Measurements from ENCODE around the gene ATAD2B.
"Not testable (repeated sequence)": the region's sequence is repeated elsewhere in the genome, so short reads cannot be mapped to it uniquely, and the experiment has no call there.

ATAD2B gene

GRCh38 chr2:23926750-23927571 lies at the start of gene ATAD2B:
Gene ATAD2B (minus strand): TSS chr2:23927123. CDS start chr2:23926770, 353 bp downstream.
- Histone ChIP-seq H3K36me3 (ENCODE audit: low read depth) (no peaks in the 10 kb centered on the region), H3K4me3 (ENCODE audit: severe bottlenecking) (peak within 1 kb of the TSS; percentile 80), H3K27me3 (ENCODE audit: insufficient read depth, poor library complexity, severe bottlenecking) (no peaks in the 10 kb centered on the region), H3K27ac (ENCODE audit: poor library complexity, severe bottlenecking) (peak within 1 kb of the TSS; percentile 73), H3K9me3 (ENCODE audit: severe bottlenecking) (no peaks in the 10 kb centered on the region), H3K4me1 (ENCODE audit: insufficient read depth, poor library complexity, severe bottlenecking) (peaks cover 7% of the 10 kb centered on the region)
- ATAC-seq (ENCODE audit: low read depth) (peak; percentile 83), DNase-seq (ENCODE audit: low spot score) (peak; percentile 84)
- TF ChIP-seq CTCF (IDR thresholded peaks at IDR 0.05; ENCODE audit: poor library complexity, severe bottlenecking): peak; percentile 94

GRCh38 chr2:23967846-23968245 lies 40.9 kb upstream of the ATAD2B start:
- Histone ChIP-seq H3K27ac (ENCODE audit: poor library complexity, severe bottlenecking) (no peak overlapping the region), H3K27me3 (ENCODE audit: insufficient read depth, poor library complexity, severe bottlenecking) (no peaks in the 10 kb centered on the region), H3K4me3 (ENCODE audit: severe bottlenecking) (no peak overlapping the region), H3K4me1 (ENCODE audit: insufficient read depth, poor library complexity, severe bottlenecking) (no peaks in the 10 kb centered on the region), H3K36me3 (ENCODE audit: low read depth) (peaks cover 4% of the 10 kb centered on the region; the same call in 1 of the 2 replicates), H3K9me3 (ENCODE audit: severe bottlenecking) (no peaks in the 10 kb centered on the region)
- DNase-seq (ENCODE audit: low spot score) (no peak), ATAC-seq (ENCODE audit: low read depth) (no peak)
- TF ChIP-seq CTCF (IDR thresholded peaks at IDR 0.05; ENCODE audit: poor library complexity, severe bottlenecking): no peak

GRCh38 chr2:23954325-23955014 lies 27.5 kb upstream of the ATAD2B start:
- Histone ChIP-seq H3K4me3 (ENCODE audit: severe bottlenecking) (no peak overlapping the region), H3K4me1 (ENCODE audit: insufficient read depth, poor library complexity, severe bottlenecking) (no peaks in the 10 kb centered on the region), H3K9me3 (ENCODE audit: severe bottlenecking) (no peaks in the 10 kb centered on the region), H3K27ac (ENCODE audit: poor library complexity, severe bottlenecking) (no peak overlapping the region), H3K27me3 (ENCODE audit: insufficient read depth, poor library complexity, severe bottlenecking) (no peaks in the 10 kb centered on the region), H3K36me3 (ENCODE audit: low read depth) (no peaks in the 10 kb centered on the region)
- ATAC-seq (ENCODE audit: low read depth) (no peak), DNase-seq (ENCODE audit: low spot score) (no peak)
- TF ChIP-seq CTCF (IDR thresholded peaks at IDR 0.05; ENCODE audit: poor library complexity, severe bottlenecking): no peak

- no peaks in the 10 kb centered on the region for H3K36me3 ChIP-seq (ENCODE audit: low read depth)
- no peak for TF ChIP-seq CTCF (IDR thresholded peaks at IDR 0.05; ENCODE audit: poor library complexity, severe bottlenecking)
- DNase-seq (ENCODE audit: low spot score) (no peak), ATAC-seq (ENCODE audit: low read depth) (no peak)
- no peak overlapping the region for H3K4me3 ChIP-seq (ENCODE audit: severe bottlenecking)
- no peak overlapping the region for H3K27ac ChIP-seq (ENCODE audit: poor library complexity, severe bottlenecking)
- no peaks in the 10 kb centered on the region for H3K4me1 ChIP-seq (ENCODE audit: insufficient read depth, poor library complexity, severe bottlenecking)
- no peaks in the 10 kb centered on the region for H3K9me3 ChIP-seq (ENCODE audit: severe bottlenecking)
- no peaks in the 10 kb centered on the region for H3K27me3 ChIP-seq (ENCODE audit: insufficient read depth, poor library complexity, severe bottlenecking)
Measured at GRCh38 chr2:23953625-23954024, 26.7 kb upstream of the ATAD2B start.

- not testable (repeated sequence) for DNase-seq (ENCODE audit: low spot score); ATAC-seq (ENCODE audit: low read depth)
Measured at GRCh38 chr2:23952558-23952957, 25.6 kb upstream of the ATAD2B start.

More at GRCh38 chr2:23952558-23952957, 25.6 kb upstream of the ATAD2B start:
- not testable (repeated sequence) for H3K4me3 ChIP-seq (ENCODE audit: severe bottlenecking); H3K9me3 ChIP-seq (ENCODE audit: severe bottlenecking); H3K36me3 ChIP-seq (ENCODE audit: low read depth); H3K27me3 ChIP-seq (ENCODE audit: insufficient read depth, poor library complexity, severe bottlenecking); H3K4me1 ChIP-seq (ENCODE audit: insufficient read depth, poor library complexity, severe bottlenecking); H3K27ac ChIP-seq (ENCODE audit: poor library complexity, severe bottlenecking)
